ENCODE data around the gene TLR4.

Gene TLR4

DNA sequence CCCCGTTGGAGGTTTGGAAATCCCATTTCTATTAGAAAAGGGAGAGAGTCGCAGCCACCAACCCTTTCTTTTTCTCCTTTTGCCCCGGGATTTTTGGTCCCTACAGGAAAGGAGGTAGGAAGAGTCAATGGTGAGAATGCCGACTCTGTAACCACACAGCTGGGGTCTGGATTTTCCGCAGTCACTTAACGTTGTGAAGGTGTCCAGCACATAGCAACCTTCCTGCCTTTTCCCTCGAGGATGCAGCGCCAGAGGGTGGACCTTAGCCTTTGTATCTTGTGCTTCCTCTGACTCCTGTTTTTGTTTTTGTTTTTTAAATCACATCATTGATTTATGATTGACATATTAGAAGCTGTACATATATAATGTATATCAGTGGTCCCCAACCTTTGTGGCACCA, 41.4 kb downstream of the TLR4 start:
- no peak for DNase-seq (ENCODE audit: low read depth)

DNA sequence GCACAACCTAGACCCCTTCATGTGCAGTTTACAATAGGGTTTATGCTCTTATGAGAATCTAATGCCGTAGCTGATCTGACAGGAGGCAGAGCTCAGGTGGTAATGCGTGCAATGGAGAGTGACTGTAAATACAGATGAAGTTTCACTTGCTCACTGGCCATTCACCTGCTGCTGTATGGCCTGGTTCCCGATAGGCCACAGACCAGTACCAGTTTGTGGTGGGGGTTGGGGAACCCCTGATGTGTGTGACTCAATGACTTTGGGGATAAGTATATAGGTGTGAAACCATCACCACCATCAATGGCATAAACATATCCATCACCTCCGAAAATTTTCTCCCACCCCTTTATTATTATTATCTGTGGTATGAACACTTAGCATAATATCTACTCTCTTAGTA, 42.1 kb downstream of the TLR4 start:
- DNase-seq (ENCODE audit: low read depth), result no peak

DNA sequence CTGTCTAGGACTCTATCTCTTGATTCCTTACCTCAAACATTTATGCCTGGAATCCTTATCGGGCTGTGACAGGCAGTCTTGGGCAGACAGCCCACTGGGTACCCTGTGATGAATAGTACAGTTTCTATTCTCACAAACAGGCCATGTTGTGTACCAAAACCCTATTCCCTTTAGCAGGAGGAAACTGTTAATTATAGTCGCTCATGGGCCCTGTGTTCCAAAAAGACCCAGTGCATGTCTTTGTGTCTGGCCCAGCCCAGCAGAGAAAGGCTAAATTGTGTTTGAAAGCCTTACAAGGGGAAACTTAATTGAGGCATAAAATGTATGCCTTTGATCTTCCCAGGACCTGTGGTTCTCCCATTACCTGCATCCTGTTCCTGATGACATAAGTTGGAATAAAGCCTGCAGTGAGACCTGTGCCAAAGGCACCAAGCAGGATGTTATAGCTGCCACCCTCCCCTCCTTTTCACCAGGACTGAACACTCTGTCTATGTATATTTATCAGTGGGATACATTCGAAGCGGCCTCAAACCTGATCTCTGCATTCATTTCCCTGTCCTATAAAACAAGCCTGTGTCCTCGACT, 43.3 kb downstream of the TLR4 start:
- no peak for DNase-seq (ENCODE audit: low read depth)

DNA sequence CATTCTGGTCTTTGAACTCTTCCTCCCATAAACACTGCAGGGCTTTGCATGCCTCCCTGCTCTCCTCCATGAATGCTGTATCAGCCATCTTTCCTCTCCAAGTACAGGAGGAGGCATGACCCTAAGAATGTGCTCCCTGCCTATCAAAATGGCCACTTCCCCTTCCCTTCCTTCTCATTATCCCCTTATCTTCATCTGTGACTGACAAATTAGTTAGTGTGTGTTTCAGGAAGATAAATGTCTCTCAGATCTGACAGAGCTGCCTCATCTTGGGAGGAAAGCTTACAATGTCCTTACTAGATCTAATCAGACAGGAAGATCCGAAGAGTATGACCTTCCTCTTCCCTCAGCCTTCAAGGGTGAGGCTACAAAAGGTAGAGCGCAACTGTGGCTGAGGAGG, 46.2 kb downstream of the TLR4 start:
- no peak for DNase-seq (ENCODE audit: low read depth)

DNA sequence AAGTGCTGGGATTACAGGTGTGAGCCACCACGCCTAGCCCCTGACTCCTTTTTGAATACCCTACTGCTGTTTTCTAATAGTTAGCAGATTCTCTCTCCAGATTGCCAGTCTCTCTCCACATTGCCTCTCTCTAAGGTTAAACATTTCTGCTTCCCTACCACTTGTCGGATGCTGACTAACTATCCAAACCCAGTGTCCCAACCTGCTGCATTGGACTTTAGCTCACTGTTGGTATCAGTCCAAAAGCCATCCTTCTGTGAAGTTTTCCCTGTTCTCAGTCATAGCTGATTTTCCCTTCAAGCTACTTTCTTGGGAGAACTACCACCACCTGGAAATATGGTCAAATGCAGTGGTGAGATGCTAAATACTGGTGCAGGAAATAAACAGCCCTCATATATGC, 48.7 kb downstream of the TLR4 start:
- no peak for DNase-seq (ENCODE audit: low read depth)

DNA sequence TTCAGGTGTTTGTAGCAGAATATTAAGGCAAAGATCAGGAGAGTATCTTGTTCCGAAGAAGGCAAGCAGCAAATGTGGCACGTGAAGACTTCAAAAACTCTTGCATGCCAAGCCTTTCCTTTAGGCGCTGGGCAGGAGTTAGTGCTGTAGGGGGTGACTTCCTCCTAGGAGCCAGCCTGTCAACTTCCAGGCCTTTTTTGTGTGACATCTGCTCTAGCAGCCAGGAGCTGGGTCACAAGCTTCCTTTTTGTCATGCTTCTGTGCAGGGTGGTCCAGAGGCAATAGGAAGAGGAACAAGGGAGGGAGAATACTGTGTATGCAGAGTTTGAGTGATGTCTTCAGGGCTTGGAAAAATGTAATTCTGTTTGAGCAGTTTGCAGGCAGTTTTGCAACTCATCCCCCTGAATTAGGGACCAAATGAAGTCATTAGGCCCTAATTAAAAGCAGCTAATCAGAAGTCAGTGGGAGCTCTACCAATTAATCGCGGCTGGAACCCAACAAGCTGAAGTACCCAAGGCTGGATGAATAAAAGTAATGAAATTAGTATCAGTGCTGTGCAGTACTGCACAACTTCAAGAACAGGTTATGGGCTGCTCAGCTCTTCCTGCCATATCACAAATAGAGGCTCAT, 53.5 kb downstream of the TLR4 start:
- DNase-seq (ENCODE audit: low read depth), result no peak

DNA sequence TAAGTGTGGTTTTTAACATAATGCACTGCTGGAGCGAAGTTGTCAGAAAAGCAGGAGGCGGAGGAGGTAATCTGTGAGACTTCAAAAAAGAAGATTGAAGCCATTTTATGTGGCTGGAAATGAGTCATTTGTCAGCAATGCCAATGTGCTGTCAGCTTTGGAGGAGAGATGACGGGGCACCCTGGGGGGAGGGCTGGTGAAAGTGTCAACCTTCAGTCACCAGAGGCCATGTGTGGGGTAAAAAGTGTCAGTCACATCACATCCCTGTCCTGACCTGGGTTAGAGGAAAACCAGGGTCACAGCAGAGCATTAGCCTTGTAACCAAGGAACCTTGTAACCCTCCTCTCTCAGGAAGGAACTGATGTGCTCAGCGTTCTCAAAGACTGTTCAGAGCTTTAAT, 59.1 kb downstream of the TLR4 start:
- DNase-seq (ENCODE audit: low read depth), result peak; percentile 36

DNA sequence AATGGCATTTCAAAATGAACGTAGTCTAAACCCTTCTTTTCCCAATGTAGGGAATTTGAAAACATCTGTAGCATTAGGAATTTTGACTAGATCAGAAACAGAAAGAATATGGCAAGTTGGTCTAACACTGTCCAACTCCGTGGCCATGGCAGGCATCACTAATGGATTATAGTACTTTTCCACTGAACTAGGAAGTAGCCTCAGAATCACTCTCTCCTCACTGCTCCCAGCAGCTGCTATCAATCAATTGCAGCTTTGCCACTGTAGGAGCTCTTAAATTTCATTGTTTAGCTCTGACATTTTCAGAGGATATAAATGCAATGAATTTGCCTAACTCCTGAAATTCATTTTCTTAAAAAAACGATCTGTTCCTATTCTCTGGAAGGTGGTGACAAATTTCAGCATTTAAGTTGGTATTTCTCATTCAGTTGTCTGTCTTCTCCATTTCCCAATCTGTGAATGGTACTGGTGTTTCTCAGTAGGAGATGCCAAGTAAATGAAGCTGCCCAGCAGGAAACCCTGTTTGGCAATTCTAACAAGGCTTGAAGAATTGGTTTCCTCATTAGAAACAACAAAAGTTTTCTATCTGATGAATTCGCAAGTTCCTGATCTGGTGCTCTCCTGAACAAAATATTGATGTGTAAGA, 64.7 kb downstream of the TLR4 start:
- DNase-seq (ENCODE audit: low read depth), result no peak

DNA sequence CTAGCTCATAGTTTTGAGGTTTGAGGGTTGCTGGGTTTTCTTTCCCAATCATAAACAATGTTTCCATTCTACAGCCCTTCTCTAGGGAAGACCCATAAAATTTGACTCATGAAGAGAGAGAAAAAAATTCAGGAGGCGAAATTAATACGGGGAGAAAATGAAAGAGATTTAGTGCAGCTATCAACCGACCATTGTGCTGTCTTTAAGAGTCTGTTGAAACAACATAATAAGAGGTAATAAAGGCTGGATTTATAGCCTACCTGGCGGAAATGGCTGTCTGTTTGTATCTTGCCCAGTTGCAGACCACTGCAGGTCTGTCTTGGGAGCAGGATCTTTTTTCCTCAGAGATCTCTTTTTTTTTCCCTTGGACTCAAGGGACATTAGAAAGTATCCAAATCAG, 66.9 kb downstream of the TLR4 start:
- no peak for DNase-seq (ENCODE audit: low read depth)

DNA sequence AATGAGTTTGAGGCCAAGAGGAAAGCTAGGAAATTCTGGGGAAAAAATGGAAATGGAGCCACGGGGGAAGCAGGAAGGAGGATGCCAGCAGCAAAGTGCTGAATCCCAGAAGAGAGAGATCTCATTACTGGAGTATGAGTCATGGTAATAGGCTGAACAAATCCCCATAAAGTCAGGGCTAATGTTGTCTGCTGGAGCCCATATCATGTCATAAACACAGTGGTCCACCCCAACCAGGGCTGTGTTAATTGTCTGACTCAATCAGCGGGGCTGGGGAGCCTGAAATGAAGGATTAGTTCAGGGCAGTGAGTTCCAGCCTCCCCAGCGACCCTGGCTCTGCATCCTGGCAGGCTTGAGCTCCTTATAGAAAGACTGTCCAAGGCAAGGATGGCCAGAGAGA, 68.8 kb downstream of the TLR4 start:
- peak; percentile 55 for DNase-seq (ENCODE audit: low read depth)
